Testis (tissue), 5 donors: Measurements from ENCODE around the gene LRP1. TPM values are rescaled to one million over a fixed set of nuclear protein-coding genes. Genes with fewer than 3 reads are reported as not detected.

ENCODE experiments used
- DNase-seq: peaks from one replicate; pipeline ENCODE4 v3.0.0-alpha.2; 2019
- H3K27ac ChIP-seq, 2 donors: fragments of 200-600 bp; sonication (generic); one replicate each; pipeline ENCODE4 v1.5.1; 2019
- H3K27me3 ChIP-seq: fragments of 200-600 bp; sonication (generic); one replicate; pipeline ENCODE4 v1.5.1; 2019
- H3K36me3 ChIP-seq: fragments of 200-600 bp; sonication (generic); one replicate; pipeline ENCODE4 v1.5.1; 2017; ENCODE audit warnings: low read depth; ENCODE audit errors: missing control alignments
- H3K4me1 ChIP-seq: fragments of 200-600 bp; sonication (generic); one replicate; pipeline ENCODE4 v1.5.1; 2019
- H3K4me3 ChIP-seq, 2 donors: fragments of 200-600 bp; sonication (generic); one replicate each; pipeline ENCODE4 v1.5.1; 2017 to 2019
- H3K9me3 ChIP-seq: fragments of 200-600 bp; sonication (generic); one replicate; pipeline ENCODE4 v1.5.1; 2017
- CTCF ChIP-seq, 3 experiments: fragments of 450-650 bp in 2 of 3; fragments of 200-600 bp in 1 of 3; sonication (generic) in 1 of 3; IDR thresholded peaks; one replicate each; pipeline ENCODE4 v1.5.1; 2016 to 2019; ENCODE audit warnings: antibody characterized with exemption in 3 of 3, mild to moderate bottlenecking in 2 of 3, moderate library complexity in 1 of 3
- POLR2A ChIP-seq: fragments of 450-650 bp; IDR thresholded peaks from one replicate; pipeline ENCODE4 v1.6.1; 2017; ENCODE audit warnings: antibody characterized with exemption, mild to moderate bottlenecking, moderate library complexity
- WGBS, 2 donors: methylation state at CpG; one replicate each; pipeline ENCODE4 v1.1.5; 2018; 5-methylcytosine and 5-hydroxymethylcytosine counted together
- intact Hi-C: fragments of 100-400 bp; cut with DNase I; formaldehyde crosslinking; loops from one replicate; pipeline ENCODE4 v1.15.1; 2023; ENCODE audit warnings: low total_unique reads
- long read RNA-seq, 2 donors: transcript quantifications; one replicate each; lab custom pipeline, GENCODE V29; 2026
- polyA plus RNA-seq: library from polyadenylated mRNA; stranded (reverse); fragments of 350-450 nt; fragmentation: Illumina TruSeq; extraction: RNeasy Lipid Tissue Mini Kit (QIAGEN cat#74804); gene quantifications from one replicate; pipeline ENCODE4 v1.2.3, GENCODE V29; 2014; ENCODE audit warnings: low read depth, low replicate concordance; ENCODE audit not compliant: insufficient read depth
- total RNA-seq, 2 donors: library from RNA; depleted of rRNA; stranded (reverse); fragments of >200 nt; gene quantifications; one replicate each; pipeline ENCODE4 v1.2.3, GENCODE V29; 2016

Gene LRP1
- 100 to 1,000 TPM; 135 to 200 TPM for total RNA-seq
- 82.4 TPM for polyA plus RNA-seq
- long read RNA-seq, donor 1, partial matches to known transcripts, result 42 of 42 reads
- long read RNA-seq, donor 1, other reads (novel, unspliced or antisense), result 0 of 42 reads
- long read RNA-seq, donor 2, partial matches to known transcripts, result 31 of 32 reads
- long read RNA-seq, donor 2, other reads (novel, unspliced or antisense), result 0 of 32 reads

- H3K4me3 ChIP-seq, result peak within 1 kb of the TSS; percentile 65 to 92
- DNase-seq, result peak; percentile 89
- H3K27ac ChIP-seq, result peak within 1 kb of the TSS; percentile 98 to 99
- H3K9me3 ChIP-seq, result no peaks in the 10 kb centered on the region
- WGBS, 2 donors, result 1 to 2% methylated on average over 39 to 56 of the region's 57 CpGs
- intact Hi-C loops, result loop anchor here (2.0 kb wide), 1 partner anchor 51 kb away; no protein-coding TSS in a partner anchor
- peaks cover 41% of the 10 kb centered on the region for H3K4me1 ChIP-seq
- no peaks in the 10 kb centered on the region for H3K36me3 ChIP-seq
- H3K27me3 ChIP-seq, result no peaks in the 10 kb centered on the region
- TF ChIP-seq CTCF (IDR thresholded peaks at IDR 0.05) (no peak), POLR2A (peak; percentile 51)
Observed at GRCh38 chr12:57127726-57128518, at the start of gene LRP1. Gene LRP1, plus strand, starts transcription at chr12:57128483. Its CDS starts 482 bp downstream, at chr12:57128965.

GRCh38 chr12:57078519-57079404, 49.5 kb upstream of the LRP1 start, which contains the start of gene NEMP1:
Gene NEMP1, minus strand, starts transcription at chr12:57078791. Its CDS starts 46 bp downstream, at chr12:57078745.
- H3K27ac ChIP-seq, result peak within 1 kb of the TSS; percentile 57 to 82
- H3K4me3 ChIP-seq, result peak within 1 kb of the TSS; percentile 67 to 80
- peak; percentile 99 for DNase-seq
- H3K36me3 ChIP-seq, result no peaks in the 10 kb centered on the region
- no peaks in the 10 kb centered on the region for H3K9me3 ChIP-seq
- intact Hi-C loops, result no loop called here
- TF ChIP-seq CTCF (IDR thresholded peaks at IDR 0.05) (peak in 1 of 3 experiments; percentile 9), POLR2A (no peak)
- H3K4me1 ChIP-seq, result peaks cover 10% of the 10 kb centered on the region
- 0 to 1% methylated on average over 29 to 39 of the region's 39 CpGs for WGBS, 2 donors
- no peaks in the 10 kb centered on the region for H3K27me3 ChIP-seq

DNA sequence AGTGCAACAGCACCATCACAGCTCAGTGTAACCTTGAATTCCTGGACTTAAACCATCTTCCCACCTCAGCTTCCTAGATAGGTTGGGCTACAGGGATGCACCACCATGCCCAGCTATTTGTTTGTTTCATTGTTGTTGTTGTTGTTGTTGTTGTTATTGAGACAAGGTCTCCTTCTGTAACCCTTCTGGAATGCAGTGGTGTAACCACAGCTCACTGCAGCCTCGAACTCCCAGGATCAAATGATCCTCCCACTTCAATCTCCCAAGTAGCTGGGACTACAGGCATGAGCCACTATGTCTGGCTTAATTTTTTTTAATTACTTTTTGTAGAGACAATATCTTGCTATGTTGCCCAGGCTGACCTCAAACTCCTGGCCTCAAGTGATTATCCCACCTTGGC, 48.5 kb upstream of the LRP1 start:
- intact Hi-C loops, result no loop called here
- Histone ChIP-seq H3K36me3 (no peaks in the 10 kb centered on the region), H3K27ac (no peak overlapping the region), H3K4me1 (peaks cover 10% of the 10 kb centered on the region), H3K9me3 (no peaks in the 10 kb centered on the region), H3K4me3 (no peak overlapping the region), H3K27me3 (no peaks in the 10 kb centered on the region)
- DNase-seq, result no peak
- TF ChIP-seq CTCF (IDR thresholded peaks at IDR 0.05), result no peak
- no peak for TF ChIP-seq POLR2A
- WGBS, 2 donors, result 57 to 59% methylated on average over 1 of the region's 1 CpG

DNA sequence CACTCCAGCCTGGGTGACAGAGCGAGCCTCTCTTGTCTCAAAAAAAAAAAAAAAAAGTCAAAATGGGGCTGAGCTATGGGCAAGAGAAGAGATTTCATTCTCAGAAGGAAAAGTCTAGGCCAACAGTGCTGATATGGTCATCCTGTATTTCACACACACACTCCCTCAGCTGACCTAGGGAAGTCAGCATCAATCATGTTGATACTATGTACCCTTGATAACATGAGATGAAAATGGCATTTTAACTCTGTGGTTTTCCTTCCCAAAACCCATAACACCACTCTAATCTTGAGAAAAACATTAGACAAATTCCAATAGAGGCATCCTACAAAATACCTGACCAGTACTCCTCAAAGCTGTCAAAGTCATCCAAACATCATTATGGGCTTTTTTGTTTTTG, 47.4 kb upstream of the LRP1 start:
- H3K27me3 ChIP-seq, result no peaks in the 10 kb centered on the region
- no peak for DNase-seq
- peaks cover 14% of the 10 kb centered on the region for H3K4me1 ChIP-seq
- no peak overlapping the region for H3K4me3 ChIP-seq
- no peak overlapping the region for H3K27ac ChIP-seq
- intact Hi-C loops, result no loop called here
- no peaks in the 10 kb centered on the region for H3K9me3 ChIP-seq
- no peak for TF ChIP-seq POLR2A
- no peak for TF ChIP-seq CTCF (IDR thresholded peaks at IDR 0.05)
- no peaks in the 10 kb centered on the region for H3K36me3 ChIP-seq
- 80 to 90% methylated on average over 1 of the region's 1 CpG for WGBS, 2 donors
